Measurements from ENCODE around the gene GATD1.

GRCh38 chr11:795634-796564 is 18.6 kb upstream of the GATD1 start:
- TF ChIP-seq CTCF (conservative IDR thresholded peaks at IDR 0.05) (no peak), ZFX (IDR thresholded peaks at IDR 0.05) (no peak)

All from C4-2B (cell line).